Measurements from ENCODE around the gene YPEL2.

YPEL2 gene

GRCh38 chr17:59345476-59345875 lies 14.0 kb downstream of the YPEL2 start:
- H3K4me3 ChIP-seq (ENCODE audit: low read length): no peak overlapping the region
- H3K9me3 ChIP-seq (ENCODE audit: control insufficient read depth, insufficient read depth, low read length): no peaks in the 10 kb centered on the region
- H3K27ac ChIP-seq (ENCODE audit: low read depth, low read length): no peak overlapping the region
- no peaks in the 10 kb centered on the region for H3K36me3 ChIP-seq (ENCODE audit: control insufficient read depth, low read length)
- H3K4me2 ChIP-seq (ENCODE audit: low read length): no peak overlapping the region
- no peak for TF ChIP-seq EZH2phosphoT487 (IDR thresholded peaks at IDR 0.05; ENCODE audit: borderline replicate concordance, low read length)
- TF ChIP-seq, protein P1, sequence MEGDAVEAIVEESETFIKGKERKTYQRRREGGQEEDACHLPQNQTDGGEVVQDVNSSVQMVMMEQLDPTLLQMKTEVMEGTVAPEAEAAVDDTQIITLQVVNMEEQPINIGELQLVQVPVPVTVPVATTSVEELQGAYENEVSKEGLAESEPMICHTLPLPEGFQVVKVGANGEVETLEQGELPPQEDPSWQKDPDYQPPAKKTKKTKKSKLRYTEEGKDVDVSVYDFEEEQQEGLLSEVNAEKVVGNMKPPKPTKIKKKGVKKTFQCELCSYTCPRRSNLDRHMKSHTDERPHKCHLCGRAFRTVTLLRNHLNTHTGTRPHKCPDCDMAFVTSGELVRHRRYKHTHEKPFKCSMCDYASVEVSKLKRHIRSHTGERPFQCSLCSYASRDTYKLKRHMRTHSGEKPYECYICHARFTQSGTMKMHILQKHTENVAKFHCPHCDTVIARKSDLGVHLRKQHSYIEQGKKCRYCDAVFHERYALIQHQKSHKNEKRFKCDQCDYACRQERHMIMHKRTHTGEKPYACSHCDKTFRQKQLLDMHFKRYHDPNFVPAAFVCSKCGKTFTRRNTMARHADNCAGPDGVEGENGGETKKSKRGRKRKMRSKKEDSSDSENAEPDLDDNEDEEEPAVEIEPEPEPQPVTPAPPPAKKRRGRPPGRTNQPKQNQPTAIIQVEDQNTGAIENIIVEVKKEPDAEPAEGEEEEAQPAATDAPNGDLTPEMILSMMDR (IDR thresholded peaks at IDR 0.05; ENCODE audit: low read depth, low read length, poor library complexity, severe bottlenecking): no peak
- no peaks in the 10 kb centered on the region for H3K9me2 ChIP-seq (replicated peaks; ENCODE audit: control insufficient read depth, low read length)
- H3K4me1 ChIP-seq (ENCODE audit: control insufficient read depth, low read length): no peaks in the 10 kb centered on the region
- H3F3A ChIP-seq (ENCODE audit: control insufficient read depth, insufficient read depth): no peaks in the 10 kb centered on the region
- H4K20me1 ChIP-seq (ENCODE audit: control insufficient read depth, insufficient read depth, low read depth, low read length): no peaks in the 10 kb centered on the region; the same call in 1 of the 2 replicates
- peaks cover 32% of the 10 kb centered on the region for H3K27me3 ChIP-seq (ENCODE audit: control insufficient read depth, low read length)
- H3K79me2 ChIP-seq (ENCODE audit: control insufficient read depth, low read length): no peaks in the 10 kb centered on the region

DNA sequence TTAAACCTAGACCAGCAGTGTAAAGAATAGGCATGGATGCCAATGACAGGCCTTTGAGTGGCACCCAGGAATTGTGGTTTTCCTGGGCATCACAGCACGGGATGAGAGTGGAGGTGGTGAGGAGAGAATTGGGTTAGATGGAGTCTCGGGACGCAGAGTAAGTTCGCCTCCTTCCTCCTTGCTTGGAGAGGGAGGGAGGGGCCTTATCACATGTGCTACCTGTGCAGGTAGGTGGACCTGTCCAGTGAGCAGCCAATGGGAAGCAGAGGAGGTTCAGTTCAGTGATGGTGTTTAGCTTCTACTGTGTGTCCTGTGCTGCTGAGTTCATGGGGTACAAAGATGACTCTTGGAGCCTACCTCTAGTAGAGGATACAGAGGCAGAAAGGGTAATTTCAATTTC lies 14.9 kb downstream of the YPEL2 start:
- H3K4me3 ChIP-seq (ENCODE audit: low read length): no peak overlapping the region
- no peak overlapping the region for H3K27ac ChIP-seq (ENCODE audit: low read depth, low read length)
- no peaks in the 10 kb centered on the region for H3F3A ChIP-seq (ENCODE audit: control insufficient read depth, insufficient read depth)
- no peaks in the 10 kb centered on the region for H3K4me1 ChIP-seq (ENCODE audit: control insufficient read depth, low read length)
- H3K9me3 ChIP-seq (ENCODE audit: control insufficient read depth, insufficient read depth, low read length): no peaks in the 10 kb centered on the region
- H3K36me3 ChIP-seq (ENCODE audit: control insufficient read depth, low read length): no peaks in the 10 kb centered on the region
- H3K9me2 ChIP-seq (replicated peaks; ENCODE audit: control insufficient read depth, low read length): no peaks in the 10 kb centered on the region
- H3K79me2 ChIP-seq (ENCODE audit: control insufficient read depth, low read length): no peaks in the 10 kb centered on the region
- peaks cover 32% of the 10 kb centered on the region for H3K27me3 ChIP-seq (ENCODE audit: control insufficient read depth, low read length)
- H4K20me1 ChIP-seq (ENCODE audit: control insufficient read depth, insufficient read depth, low read depth, low read length): no peaks in the 10 kb centered on the region; the same call in 1 of the 2 replicates
- TF ChIP-seq, protein P1 (IDR thresholded peaks at IDR 0.05; ENCODE audit: low read depth, low read length, poor library complexity, severe bottlenecking): no peak
- no peak for TF ChIP-seq EZH2phosphoT487 (IDR thresholded peaks at IDR 0.05; ENCODE audit: borderline replicate concordance, low read length)
- H3K4me2 ChIP-seq (ENCODE audit: low read length): no peak overlapping the region

DNA sequence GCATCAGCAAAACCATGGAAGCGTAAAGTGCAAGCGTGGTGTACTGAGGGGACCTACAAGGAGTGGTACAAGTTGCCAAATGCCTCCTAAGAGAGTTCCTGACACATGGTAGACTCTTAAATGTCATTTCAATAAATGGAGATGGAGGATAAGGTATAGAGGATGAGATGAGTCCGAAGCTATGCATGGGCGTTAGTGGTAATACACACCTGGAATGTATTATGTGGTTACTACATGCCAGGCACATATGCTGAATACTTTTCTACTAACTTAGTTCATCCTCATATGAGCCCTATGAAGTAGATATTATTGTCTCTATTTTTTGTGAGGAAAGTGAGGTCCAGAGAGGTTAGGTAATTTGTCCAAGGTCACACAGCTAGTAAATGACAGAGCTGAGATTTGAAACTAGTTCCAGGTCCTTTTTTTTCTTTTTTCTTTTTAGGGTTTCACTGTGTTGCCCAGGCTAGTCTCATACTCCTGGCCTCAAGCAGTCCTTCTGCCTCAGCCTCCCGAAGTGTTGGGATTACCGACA lies 15.5 kb downstream of the YPEL2 start:
- Histone ChIP-seq H3K9me2 (replicated peaks; ENCODE audit: control insufficient read depth, low read length) (no peaks in the 10 kb centered on the region), H3K4me2 (ENCODE audit: low read length) (no peak overlapping the region), H4K20me1 (ENCODE audit: control insufficient read depth, insufficient read depth, low read depth, low read length) (no peaks in the 10 kb centered on the region; the same call in 1 of the 2 replicates)

More for the DNA sequence above, 15.5 kb downstream of the YPEL2 start:
- TF ChIP-seq, protein P1 (IDR thresholded peaks at IDR 0.05; ENCODE audit: low read depth, low read length, poor library complexity, severe bottlenecking): no peak
- TF ChIP-seq EZH2phosphoT487 (IDR thresholded peaks at IDR 0.05; ENCODE audit: borderline replicate concordance, low read length): no peak
- H3K9me3 ChIP-seq (ENCODE audit: control insufficient read depth, insufficient read depth, low read length): no peaks in the 10 kb centered on the region
- peaks cover 30% of the 10 kb centered on the region for H3K27me3 ChIP-seq (ENCODE audit: control insufficient read depth, low read length)
- H3K79me2 ChIP-seq (ENCODE audit: control insufficient read depth, low read length): no peaks in the 10 kb centered on the region
- H3K27ac ChIP-seq (ENCODE audit: low read depth, low read length): no peak overlapping the region
- H3K4me1 ChIP-seq (ENCODE audit: control insufficient read depth, low read length): no peaks in the 10 kb centered on the region
- H3F3A ChIP-seq (ENCODE audit: control insufficient read depth, insufficient read depth): no peaks in the 10 kb centered on the region
- H3K36me3 ChIP-seq (ENCODE audit: control insufficient read depth, low read length): no peaks in the 10 kb centered on the region
- H3K4me3 ChIP-seq (ENCODE audit: low read length): no peak overlapping the region
